Dedifferentiated amniotic fluid mesenchymal stem cell (primary cell): ENCODE measurements around the gene TNFRSF8.
"Not testable (repeated sequence)": the region's sequence is repeated elsewhere in the genome, so short reads cannot be mapped to it uniquely, and the experiment has no call there.

Source experiments
- DNase-seq: peaks from one replicate; pipeline ENCODE4 v3.0.0-alpha.2; 2016; ENCODE audit errors: extremely low spot score

TNFRSF8 gene

DNA sequence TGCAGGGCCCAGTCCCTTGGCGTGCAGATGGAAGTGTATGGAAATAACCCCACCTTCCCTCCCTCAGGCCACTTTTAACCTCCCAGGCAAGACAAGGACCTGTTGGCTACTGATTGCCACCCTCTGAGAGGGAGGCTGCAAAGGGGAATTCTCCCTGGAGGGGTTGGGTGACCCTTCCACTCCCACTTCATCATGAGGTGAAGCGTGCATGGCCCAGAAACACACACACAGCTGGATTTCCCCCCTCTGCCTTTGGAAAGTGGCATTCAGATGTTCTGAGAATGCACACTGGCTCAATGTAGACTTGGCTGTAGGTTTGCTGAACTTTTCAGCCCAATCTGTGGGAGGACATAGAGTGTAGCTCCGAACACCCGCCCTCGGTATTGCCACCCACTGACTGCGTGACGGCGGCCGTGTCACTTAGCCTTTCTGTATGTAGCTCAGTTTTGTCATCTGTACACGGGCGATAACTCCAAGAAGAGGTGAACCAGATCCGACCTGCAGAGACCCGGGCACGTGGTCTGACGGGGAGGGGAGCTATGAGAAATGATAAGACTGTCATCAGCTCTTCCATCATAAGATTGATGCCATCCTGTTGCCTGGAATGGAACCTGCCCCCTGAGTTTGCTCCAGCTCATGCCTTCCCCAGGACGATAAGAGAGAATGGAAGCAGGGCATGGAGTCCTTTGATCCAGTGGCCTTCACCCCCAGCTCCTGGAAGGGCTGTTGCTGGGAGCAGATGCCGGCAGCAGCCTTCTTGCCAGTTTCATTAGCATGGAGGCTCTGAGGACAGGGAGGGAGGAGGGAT lies 24.5 kb upstream of the TNFRSF8 start:
- DNase-seq, result no peak

DNA sequence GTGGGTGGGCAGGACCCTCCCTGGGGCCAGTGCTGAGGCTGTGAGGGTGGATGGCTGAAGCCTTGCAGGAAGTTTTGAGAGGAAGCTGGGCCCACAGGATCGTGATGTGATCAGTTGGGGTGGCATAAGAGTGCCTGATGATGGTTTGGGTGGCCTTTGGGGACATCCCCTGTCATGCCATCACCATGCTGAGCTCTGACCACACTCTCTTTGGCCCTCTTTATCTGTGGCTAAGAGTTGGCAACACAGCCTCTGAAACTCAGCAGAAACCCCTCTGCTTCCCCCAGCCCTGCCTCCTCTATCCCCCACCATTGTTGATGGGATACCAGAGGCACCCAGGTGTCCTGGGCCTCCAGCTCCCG lies 24.0 kb upstream of the TNFRSF8 start:
- DNase-seq, result no peak

DNA sequence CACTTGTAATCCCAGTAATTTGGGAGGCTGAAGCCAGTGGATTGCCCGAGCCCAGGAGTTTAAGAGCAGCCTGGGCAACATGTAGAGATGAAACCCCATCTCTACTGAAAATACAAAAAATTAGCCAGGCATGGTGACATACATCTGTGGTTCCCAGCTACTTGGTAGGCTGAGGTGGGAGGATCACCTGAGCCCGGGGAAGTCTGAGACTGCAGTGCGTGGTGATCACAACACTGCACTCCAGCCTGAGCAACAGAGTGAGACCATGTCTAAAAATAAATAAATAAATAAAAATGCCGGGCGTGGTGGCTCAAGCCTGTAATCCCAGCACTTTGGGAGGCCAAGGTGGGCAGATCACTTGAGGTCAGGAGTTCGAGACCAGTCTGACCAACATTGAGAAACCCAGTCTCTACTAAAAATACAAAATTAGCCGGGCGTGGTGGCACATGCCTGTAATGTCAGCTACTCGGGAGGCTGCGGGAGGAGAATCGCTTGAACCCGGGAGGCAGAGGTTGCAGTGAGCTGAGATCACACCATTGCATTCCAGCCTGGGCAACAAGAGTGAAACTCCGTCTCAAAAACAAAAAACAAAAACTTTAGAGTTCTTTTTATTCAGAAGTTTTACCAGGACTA lies 23.2 kb upstream of the TNFRSF8 start:
- not testable (repeated sequence) for DNase-seq

DNA sequence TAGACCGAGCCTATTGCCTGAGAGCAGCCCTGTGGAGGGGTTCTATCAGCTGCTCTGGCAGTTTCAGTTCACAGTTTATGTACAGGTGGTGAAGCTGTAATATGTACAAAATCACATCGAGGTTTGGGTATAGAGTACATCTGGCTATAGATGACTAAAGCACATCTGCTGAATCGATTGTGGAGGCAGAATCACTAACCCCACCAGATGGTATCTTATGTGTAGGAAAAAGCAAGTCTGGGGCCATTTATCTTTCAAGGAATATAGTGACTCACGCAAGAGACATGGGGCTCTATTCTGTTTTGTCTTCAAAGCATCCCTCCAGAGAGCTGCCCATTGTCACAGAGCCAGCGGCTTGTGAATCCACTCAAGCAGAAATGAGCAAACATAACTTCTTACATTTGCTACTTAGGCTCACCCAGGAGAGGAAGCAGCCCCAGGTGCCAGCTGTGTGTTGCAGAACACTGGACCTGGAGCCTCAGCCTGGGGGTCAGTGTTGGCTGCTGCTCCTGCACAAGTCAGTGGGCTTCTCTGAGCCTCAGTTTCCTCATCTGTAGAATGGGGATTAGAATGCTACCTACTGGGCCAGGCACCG lies 22.5 kb upstream of the TNFRSF8 start:
- peak; percentile 50 for DNase-seq

DNA sequence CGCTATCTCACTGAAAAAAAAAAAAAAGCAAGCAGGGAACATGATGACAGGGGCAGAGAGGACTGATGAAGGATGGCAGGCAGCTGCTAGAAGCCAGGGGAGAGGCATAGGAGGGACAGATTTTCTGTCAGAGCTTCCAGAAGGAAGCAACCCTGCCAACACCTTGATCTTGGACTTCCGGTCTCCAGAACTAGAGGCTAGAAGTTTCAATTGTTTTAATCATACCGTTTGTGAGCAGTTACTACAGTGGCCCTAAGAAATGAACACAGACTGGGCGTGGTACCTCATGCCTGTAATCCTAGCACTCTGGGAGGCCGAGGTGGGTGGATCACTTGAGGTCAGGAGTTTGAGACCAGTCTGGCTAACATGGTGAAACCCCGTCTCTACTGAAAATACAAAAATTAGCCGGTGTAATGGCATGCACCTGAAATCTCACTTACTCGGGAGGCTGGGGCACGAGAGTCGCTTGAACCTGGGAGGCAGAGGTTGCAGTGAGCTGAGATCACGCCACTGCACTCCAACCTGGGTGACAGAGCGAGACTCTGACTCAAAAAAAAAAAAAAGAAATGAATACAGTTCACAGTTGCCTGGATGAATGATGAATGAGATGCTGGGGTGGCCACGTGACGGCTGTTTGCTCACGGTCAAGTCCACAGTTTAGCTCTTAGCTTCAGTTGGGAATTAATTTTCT lies 18.8 kb upstream of the TNFRSF8 start:
- not testable (repeated sequence) for DNase-seq

DNA sequence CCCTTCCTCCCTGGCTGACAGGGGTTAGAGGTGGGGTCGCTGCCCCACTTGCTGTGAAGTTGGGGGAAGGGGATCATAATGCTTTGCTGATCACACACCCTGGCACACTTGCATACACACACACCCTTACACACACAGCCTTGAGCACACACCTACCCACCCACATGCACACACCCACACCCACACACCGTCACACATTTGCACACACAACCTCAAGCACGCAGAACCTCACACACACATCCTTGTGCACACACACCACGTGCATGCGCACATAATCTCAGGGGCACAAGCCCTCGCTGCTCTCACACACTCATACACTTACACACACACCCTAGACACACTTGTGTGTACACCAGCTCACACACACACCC lies 16.4 kb upstream of the TNFRSF8 start:
- DNase-seq, result no peak

DNA sequence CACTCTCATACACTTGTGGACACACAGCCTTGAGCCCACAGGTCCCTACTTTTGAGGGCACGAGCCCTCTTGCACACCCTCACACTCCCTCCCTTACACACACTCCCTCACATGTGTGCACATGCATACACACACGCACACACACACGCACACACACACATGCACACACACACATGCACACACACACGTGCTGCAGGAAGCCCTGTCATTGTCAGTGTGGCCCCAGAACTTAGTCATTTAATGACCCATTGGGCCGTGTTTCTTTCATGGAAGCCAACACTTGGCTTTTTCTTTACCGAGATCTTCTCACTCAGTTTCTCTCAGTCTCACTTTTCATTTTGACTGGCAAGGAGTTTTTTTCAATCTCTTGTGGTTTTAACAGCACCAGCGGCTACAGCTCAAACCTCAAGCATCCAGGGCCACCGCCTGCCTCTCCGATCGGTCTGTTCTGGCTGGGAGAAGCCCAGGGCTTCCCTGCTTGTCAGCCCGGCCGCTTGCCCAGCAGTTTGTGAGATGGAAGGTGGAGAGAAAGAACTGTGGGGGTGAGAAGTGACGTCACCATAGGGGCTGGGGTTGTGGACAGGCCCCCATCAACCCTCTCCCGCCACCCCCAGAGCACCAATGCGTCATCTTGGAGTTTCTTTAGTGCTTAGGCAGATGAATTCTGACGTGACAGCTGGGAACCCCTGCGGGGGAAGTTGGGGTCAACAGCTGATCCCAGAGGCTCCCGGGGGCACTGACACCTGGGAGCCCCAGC lies 15.8 kb upstream of the TNFRSF8 start:
- DNase-seq, result no peak

DNA sequence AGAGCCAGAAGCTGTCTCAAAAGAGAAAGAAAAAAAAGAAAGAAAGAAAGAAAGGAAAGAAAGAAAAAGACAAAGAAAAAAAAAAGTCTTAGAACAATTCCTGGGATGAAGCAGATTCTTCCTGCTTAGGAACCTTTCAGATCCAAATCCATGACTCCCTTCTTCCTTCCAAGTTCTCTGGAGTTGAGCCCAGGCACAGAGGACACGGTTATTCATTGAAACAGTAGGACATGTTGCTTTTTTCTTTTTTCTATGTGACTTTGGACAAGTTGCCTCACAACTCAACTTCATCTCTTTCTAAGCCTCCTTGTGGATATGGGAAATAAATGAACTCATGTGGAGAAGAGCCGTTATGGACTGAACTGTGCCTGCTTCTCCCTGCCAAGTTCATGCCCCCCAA lies 14.7 kb upstream of the TNFRSF8 start:
- DNase-seq, result no peak

DNA sequence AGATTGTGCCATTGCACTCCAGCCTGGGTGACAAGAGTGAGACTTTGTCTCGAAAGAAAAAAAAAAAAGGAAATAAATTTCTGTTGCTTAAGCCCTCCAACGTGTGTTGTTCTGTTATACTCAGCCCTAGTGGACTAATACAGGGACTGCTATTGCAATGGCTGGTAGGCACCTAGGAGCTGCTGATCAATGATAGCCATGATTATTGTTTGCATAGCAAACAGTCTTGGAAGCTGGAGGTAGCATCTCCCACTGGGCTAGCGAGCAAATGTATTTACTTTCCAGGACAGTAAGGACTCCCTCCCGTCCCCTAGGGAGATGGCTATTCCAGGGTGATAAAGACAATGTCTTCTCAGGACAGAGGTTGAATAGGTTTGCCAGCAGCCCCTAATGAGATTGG lies 13.5 kb upstream of the TNFRSF8 start:
- DNase-seq, result no peak

DNA sequence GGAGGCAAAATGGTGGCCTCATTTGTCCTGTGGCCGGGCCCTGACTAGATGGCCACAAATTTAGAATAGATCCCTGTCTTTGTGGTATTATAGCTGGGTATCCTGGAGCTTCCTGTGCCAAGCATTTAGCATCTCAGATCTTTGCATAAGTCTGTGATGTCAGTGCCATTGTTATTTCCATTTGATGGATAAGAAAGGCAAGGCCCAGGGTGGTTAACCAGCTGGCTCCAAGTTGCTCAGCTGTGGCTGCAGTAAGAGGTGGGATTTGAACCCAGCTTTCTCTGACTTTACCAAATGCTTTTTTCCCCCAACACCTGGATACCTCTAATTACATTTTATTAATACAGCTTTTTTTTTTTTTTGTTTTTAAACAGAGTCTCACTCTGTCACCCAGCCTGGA lies 11.7 kb upstream of the TNFRSF8 start:
- DNase-seq, result no peak

DNA sequence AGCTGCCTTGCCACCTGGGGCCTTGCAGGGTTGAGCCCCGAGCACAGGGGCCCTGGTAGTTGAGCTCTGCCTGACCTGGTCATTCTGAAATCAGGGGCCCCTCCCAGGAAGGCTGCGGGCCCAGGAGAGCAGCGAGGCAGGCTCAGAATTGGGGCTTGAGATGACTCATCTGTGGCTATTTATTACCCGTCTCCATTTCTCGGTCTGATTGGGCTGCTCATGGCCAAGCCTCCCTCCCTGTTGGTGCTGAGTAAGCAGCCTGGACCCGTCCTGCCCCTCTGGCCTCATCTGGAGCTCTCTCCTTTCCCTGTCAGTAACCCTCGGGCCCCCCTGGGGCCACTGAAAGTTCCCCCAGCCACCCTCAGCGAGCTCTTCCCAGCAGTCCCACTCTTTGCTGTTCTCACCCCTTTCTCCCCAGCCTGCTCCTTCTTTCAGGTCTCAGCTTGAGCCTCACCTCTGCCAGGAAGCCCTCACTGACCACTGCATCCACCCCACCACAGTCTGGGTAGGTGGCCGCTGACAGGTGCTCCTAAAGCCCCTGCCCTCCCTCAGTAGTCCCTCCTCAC lies 11.0 kb upstream of the TNFRSF8 start:
- peak; percentile 81 for DNase-seq

DNA sequence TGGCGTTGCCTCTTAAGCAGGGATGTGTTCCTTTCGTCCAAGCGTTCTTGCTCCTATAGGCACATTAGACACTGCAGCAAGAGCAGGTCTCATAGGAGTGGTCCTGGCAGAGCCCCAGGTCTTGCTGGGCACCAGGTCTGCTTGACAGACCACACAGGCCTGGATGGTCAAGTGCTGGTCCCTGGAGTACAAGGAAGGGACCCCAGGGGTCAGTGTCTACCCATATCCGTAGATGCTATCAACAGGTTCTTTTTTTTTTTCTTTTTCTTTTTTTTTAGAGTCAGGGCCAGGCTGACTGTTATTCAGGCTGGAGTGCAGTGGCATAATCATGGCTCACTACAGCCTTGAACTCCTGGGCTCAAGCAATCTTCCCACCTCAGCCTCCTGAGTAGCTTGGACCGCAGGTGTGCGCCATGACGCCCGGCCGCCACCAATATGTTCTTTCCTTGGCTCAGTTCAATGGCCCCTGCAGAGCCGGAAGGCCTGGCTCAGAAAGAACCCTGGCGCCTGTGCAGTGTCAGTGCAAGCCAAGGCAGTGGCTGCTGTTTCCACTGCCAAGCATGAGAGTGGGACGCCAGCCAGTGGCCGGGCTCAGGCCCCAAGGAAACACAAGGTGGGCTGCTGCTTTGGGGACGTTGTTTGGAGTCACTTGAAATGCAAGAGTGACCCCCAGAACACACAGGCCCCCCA lies 10.0 kb upstream of the TNFRSF8 start:
- DNase-seq, result no peak

DNA sequence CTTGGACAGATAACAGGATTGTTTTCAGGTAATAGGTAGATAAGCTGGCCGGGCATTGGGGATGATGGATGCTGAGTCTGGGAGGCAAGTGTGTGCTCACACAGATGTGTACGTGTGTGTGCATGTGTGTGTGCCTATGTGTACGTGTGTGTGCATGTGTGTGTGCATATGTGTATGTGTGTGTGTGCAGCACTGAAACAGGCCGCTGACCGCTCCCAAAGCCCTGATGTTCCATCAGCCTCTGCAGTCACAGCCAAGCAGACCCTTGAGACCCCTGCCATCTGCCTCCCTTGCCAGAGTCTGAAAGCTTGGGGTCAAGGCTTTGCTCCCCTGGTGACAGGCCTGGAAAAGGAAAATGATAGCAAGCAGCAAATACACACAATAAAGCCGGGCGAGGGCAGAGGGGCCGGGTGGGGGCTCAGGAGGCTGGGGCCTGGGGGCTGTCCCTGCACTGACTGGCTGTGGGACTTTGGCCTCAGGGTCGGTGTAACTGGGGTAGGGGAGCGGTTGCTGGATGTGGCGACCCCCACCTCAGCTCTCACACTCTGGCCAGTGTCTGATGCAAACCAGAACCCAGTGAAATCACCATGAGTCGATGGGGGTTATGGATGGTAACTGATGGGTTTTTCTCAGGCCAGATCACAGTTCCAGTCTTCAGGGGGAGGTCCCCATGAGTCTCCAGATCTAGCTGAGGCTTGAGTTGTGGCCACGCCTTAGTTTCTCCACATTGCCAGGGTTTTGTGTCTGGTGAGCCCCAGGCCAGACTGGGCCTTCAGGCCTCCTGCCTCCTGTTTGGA lies 9.2 kb upstream of the TNFRSF8 start:
- DNase-seq, result no peak

DNA sequence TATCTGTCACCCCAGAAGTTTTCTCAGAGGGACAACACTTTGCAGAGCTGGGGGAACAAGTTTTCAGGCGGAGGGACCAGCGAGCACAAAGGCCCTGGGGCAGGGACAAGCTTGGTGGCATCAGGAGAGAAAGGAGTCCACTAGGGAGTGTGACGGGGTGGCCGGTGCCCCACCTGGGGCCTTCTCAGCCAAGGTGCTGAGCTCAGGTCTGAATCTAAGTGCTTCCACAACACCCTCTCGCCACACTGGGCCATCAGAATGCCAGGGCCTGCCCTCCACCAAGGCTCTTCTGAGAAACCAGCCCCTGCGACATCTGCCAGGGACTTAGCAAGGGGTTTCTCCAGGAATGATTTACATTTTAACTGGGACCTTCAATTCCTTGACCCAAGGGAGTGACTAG lies 7.8 kb upstream of the TNFRSF8 start:
- no peak for DNase-seq

DNA sequence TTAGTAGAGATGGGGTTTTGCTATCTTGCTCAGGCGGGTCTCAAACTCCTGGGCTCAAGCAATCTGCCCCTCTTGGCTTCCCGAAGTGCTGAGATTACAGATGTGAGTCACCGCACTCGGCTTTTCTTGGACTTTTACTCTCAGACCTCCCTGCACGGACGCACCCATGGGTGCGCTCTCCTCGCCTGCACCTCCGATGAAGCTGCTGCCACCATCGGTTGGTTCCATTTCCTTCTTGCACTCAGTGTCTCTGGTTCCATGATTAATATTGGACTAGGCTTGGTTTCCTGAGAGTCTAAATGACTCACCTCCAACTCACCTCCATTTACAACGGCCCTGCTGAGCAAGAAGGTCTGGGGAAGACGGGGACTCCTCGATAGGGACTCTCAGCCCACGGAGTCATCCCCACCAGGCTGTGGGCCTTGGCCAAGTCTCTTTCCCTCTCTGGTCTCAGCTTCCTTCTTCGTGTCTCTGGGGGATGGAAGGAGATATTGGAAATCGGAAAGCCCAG lies 6.7 kb upstream of the TNFRSF8 start:
- no peak for DNase-seq

DNA sequence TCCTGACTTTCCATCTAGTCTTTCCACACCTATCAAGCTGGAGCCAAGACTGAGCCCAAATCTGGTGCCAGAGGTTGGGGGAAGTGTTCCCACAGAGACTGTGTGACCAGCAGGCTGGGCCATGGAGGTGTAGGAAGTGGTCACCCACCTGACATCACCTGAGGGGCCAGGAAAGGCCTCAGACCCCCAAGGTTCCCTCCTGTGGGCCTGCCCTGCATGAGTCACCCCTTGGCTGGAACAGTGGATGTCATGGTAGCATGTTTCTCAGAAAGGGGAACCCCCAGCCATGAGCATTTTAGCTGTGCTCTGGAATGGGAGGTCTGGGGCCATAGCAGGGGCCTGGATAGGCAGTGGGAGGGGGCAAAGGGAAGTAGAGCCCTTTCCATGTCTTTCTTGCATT lies 5.7 kb upstream of the TNFRSF8 start:
- no peak for DNase-seq

DNA sequence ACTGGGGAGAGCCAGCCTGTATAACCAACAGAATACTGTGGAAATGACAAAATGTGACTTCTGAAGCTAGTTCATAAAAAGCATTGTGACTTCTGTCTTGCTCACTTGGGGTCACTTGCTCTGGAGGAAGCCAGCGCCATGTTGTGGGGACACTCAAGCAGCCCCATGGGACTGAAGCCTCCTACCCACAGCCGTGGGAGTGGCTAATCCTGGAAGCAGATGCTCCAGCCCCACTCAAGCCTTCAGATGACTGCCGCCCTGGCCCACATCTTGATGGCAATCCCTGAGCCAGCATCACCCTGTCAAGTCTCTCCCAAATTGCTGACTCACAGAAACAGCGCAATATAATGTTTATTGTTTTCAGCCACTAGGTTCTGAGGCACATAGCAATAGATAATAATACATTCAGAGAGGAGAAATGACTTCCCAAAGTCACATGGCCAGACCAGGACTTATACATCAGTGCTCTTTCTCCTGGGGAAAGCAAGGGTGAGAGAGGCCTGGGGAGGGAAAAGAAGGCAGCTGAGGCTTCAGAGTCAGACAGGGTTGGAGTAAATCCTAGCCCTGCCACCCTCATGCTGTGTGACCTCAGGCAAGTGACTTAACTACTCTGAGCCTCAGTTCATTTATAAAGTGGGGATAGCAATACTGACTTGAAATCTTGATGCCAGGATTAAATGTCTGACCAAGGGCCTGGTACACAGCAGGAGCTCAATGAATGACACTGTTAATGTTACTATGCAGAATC lies 5.0 kb upstream of the TNFRSF8 start:
- DNase-seq, result no peak

DNA sequence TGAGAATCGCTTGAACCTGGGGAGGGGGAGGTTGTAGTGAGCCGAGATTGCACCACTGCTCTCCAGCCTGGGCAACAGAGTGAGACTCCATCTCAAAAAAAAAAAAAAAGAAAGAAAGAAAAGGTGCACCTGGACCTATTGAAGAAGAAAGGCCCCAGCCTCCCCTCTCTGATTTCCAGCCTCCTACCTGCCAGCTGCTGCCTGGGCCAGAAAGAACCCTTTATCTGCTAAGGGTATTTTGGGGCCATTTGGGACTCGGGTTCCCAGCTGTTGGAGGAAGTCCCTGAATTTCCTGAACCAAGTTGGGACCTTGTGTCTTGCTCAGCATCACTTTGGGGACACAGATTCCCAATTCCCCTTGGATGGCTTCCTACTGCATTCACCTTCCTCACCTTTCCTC lies 3.9 kb upstream of the TNFRSF8 start:
- DNase-seq, result no peak

DNA sequence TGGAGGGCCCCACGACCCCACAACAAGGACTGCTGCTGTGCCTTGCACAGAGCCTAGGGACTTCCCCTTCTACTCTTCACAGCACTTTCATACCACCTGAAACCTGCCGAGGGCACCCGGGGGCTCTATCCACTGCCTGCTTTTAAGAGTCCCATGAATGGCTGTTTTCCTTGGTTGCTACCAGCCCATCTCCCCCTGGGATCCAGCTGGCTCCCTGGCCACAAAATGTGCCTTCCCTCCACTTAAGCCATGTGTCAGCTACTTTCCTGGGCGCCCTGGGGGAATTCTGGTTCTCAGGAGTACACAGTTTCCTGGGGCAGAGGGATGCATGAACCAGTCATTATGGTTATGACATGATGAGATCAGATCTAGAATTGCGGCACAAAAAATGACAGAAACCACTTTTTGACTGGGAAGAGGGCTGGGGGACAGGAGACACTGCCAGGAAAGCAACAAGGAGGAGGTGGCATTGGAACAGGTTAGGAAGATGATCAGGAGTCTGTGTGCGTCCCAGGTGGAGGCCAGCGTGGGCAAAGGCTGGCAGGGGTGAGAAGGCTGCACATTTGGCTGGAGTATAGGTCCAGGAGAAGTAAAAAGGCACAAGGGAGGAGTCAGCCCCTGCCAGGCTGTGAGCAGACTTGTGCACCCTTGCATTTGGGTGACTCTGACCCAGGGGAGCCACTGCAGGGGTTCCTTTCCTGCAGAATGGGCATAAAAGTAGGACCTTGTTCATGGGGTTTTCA lies 3.2 kb upstream of the TNFRSF8 start:
- no peak for DNase-seq
